DND-41 (cell line): ENCODE results near the gene SLC25A43.

ENCODE experiments used
- EZH2 ChIP-seq: IDR thresholded peaks from 3 replicates; pipeline ENCODE4 v1.6.1; 2012; ENCODE audit warnings: borderline replicate concordance, low read depth, mild to moderate bottlenecking, moderate library complexity, low read length, inconsistent platforms; ENCODE audit not compliant: severe bottlenecking
- TF ChIP-seq, protein P1 (sequence below): IDR thresholded peaks from 2 replicates; pipeline ENCODE4 v1.5.1; 2012; ENCODE audit warnings: borderline replicate concordance, low read length, moderate library complexity, mild to moderate bottlenecking; ENCODE audit not compliant: poor library complexity, severe bottlenecking; ENCODE audit errors: extremely low read depth

DNA sequence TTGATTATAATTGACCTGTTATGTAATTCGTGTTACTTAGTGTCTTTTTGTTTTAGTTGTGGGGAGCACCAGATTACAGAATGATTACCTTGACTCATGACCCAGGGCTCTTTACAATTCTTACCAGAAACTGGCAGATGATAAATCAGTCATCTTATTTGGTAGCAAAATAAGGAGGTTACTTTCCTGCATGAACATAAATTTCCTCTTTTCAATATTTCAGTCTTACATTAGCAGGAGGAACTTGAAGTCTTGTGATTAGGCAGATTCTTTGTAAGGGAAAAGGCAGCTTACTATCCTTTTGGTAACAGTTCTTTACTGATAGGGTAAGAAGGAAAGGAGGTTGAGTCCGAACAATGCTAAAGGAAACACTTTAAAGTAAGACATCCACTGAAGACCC, 43.1 kb downstream of the SLC25A43 start:
- TF ChIP-seq, protein P1, sequence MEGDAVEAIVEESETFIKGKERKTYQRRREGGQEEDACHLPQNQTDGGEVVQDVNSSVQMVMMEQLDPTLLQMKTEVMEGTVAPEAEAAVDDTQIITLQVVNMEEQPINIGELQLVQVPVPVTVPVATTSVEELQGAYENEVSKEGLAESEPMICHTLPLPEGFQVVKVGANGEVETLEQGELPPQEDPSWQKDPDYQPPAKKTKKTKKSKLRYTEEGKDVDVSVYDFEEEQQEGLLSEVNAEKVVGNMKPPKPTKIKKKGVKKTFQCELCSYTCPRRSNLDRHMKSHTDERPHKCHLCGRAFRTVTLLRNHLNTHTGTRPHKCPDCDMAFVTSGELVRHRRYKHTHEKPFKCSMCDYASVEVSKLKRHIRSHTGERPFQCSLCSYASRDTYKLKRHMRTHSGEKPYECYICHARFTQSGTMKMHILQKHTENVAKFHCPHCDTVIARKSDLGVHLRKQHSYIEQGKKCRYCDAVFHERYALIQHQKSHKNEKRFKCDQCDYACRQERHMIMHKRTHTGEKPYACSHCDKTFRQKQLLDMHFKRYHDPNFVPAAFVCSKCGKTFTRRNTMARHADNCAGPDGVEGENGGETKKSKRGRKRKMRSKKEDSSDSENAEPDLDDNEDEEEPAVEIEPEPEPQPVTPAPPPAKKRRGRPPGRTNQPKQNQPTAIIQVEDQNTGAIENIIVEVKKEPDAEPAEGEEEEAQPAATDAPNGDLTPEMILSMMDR: no peak
- no peak for TF ChIP-seq EZH2
